HepG2 (cell line): ENCODE measurements around the gene TDRD9. TPM values are rescaled to one million over a fixed set of nuclear protein-coding genes. Genes with fewer than 3 reads are reported as not detected.
A peak's percentile ranks its signal among the peaks of the same experiment; 100 is the strongest.

Experiments used
- FIP1L1 ChIP-seq: fragments of 200-400 bp; formaldehyde crosslinking; IDR thresholded peaks from 2 replicates; pipeline ENCODE4 v1.6.1; 2018; ENCODE audit warnings: low read depth, mild to moderate bottlenecking, low read length, moderate library complexity, borderline replicate concordance; ENCODE audit not compliant: insufficient read depth
- FOXK2 ChIP-seq: fragments of 450-650 bp; IDR thresholded peaks from 2 replicates; pipeline ENCODE4 v1.6.1; 2016
- HDAC1 ChIP-seq: sonication (generic); formaldehyde crosslinking; IDR thresholded peaks from 2 replicates; pipeline ENCODE4 v1.5.1; 2020; ENCODE audit warnings: mild to moderate bottlenecking, missing genetic modification reagents
- KIAA2018 ChIP-seq: sonication (generic); formaldehyde crosslinking; IDR thresholded peaks from 2 replicates; pipeline ENCODE4 v1.5.0; 2020; ENCODE audit warnings: mild to moderate bottlenecking, missing genetic modification reagents, borderline replicate concordance
- MED1 ChIP-seq: sonication (generic); formaldehyde crosslinking; IDR thresholded peaks from 2 replicates; pipeline ENCODE4 v1.4.0; 2020; ENCODE audit warnings: missing genetic modification reagents
- MXD3 ChIP-seq: IDR thresholded peaks from 2 replicates; pipeline ENCODE4 v1.6.1; 2016; ENCODE audit warnings: mild to moderate bottlenecking, missing biosample characterization, missing genetic modification reagents
- NBN ChIP-seq: fragments of 450-650 bp; conservative IDR thresholded peaks from 2 replicates; pipeline ENCODE4 v1.6.1; 2017
- NFKBIZ ChIP-seq: IDR thresholded peaks from 2 replicates; pipeline ENCODE4 v1.6.1; 2018; ENCODE audit warnings: missing genetic modification reagents, missing compliant biosample characterization
- PHF8 ChIP-seq: sonication (generic); formaldehyde crosslinking; IDR thresholded peaks from 2 replicates; pipeline ENCODE4 v1.5.0; 2020; ENCODE audit warnings: missing genetic modification reagents
- RAD21 ChIP-seq: fragments of 450-650 bp; formaldehyde crosslinking; IDR thresholded peaks from 2 replicates; pipeline ENCODE4 v1.5.0; 2020; ENCODE audit warnings: mild to moderate bottlenecking
- RCOR2 ChIP-seq: IDR thresholded peaks from 2 replicates; pipeline ENCODE4 v1.6.1; 2016; ENCODE audit warnings: missing biosample characterization, missing genetic modification reagents
- SOX13 ChIP-seq, 3 experiments: fragments of 450-650 bp in 1 of 3; sonication (generic) in 1 of 3; formaldehyde crosslinking in 1 of 3; IDR thresholded peaks in 2 of 3; conservative IDR thresholded peaks in 1 of 3; 2 replicates each; pipeline versions ENCODE4 v1.5.0 to v1.6.1; 2016 to 2020; ENCODE audit warnings: antibody characterized with exemption in 1 of 3, mild to moderate bottlenecking in 1 of 3, missing compliant biosample characterization in 1 of 3, missing genetic modification reagents in 1 of 3, moderate library complexity in 1 of 3
- ZC3H13 ChIP-seq: sonication (generic); formaldehyde crosslinking; IDR thresholded peaks from 2 replicates; pipeline ENCODE4 v1.8.1; 2023; ENCODE audit warnings: mild to moderate bottlenecking, missing genetic modification reagents, moderate library complexity
- ZFAT ChIP-seq: sonication (generic); formaldehyde crosslinking; conservative IDR thresholded peaks from 2 replicates; pipeline ENCODE4 v1.8.1; 2023; ENCODE audit warnings: missing genetic modification reagents, inconsistent platforms
- ZNF720 ChIP-seq: sonication (generic); formaldehyde crosslinking; IDR thresholded peaks from 2 replicates; pipeline ENCODE4 v1.4.0; 2020; ENCODE audit warnings: missing genetic modification reagents
- ZNF747 ChIP-seq: sonication (generic); formaldehyde crosslinking; IDR thresholded peaks from 2 replicates; pipeline ENCODE4 v1.8.1; 2023; ENCODE audit warnings: missing genetic modification reagents, mild to moderate bottlenecking, borderline replicate concordance
- polyA plus RNA-seq, 8 experiments: library from polyadenylated mRNA; depleted of rRNA in 3 of 8; stranded (reverse) in 7 of 8; unstranded in 1 of 8; fragments of >200 nt; fragmentation: Illumina TruSeq in 4 of 8; extraction: Trizol in 4 of 8; gene quantifications; 2 replicates each; pipeline versions ENCODE4 v1.2.1 to v1.2.3, GENCODE V29; 2011 to 2016; ENCODE audit warnings: low read depth in 4 of 8, missing spikeins in 1 of 8, mixed read lengths in 1 of 8; ENCODE audit not compliant: insufficient read depth in 1 of 8
- total RNA-seq, 5 experiments: library from RNA; depleted of rRNA; stranded (reverse); fragments of >200 nt; fragmentation: Illumina TruSeq; extraction: Trizol; gene quantifications; 2 replicates each; pipeline ENCODE4 v1.2.3, GENCODE V29; 2016; ENCODE audit warnings: low read depth in 1 of 5
- TF ChIP-seq, protein P1 (sequence below): sonication (generic); formaldehyde crosslinking; IDR thresholded peaks from 2 replicates; pipeline ENCODE4 v1.5.1; 2020; ENCODE audit warnings: mild to moderate bottlenecking, missing genetic modification reagents

TDRD9 gene
- total and polyA plus RNA-seq, 2 of the 13 experiments (the other 11 are each of a cell fraction or from before 2014, with no cell fraction given) = not detected

- TF ChIP-seq KIAA2018 (CRISPR knock-in tag) = no peak
- peak; percentile 31; the same call in 1 of the 2 replicates for TF ChIP-seq RCOR2
- TF ChIP-seq HDAC1 = 0 out of 2 replicates have a peak, but pooled peaks have one; percentile 58
- TF ChIP-seq FOXK2 = no peak
- no peak for TF ChIP-seq ZNF720 (CRISPR knock-in tag)
- TF ChIP-seq NFKBIZ (CRISPR knock-in tag) = no peak
- TF ChIP-seq NBN = no peak
- TF ChIP-seq RAD21 = peak; percentile 54
- TF ChIP-seq ZC3H13 = no peak
- no peak for TF ChIP-seq ZNF747 (CRISPR knock-in tag)
- peak; percentile 55 for TF ChIP-seq MED1 (CRISPR knock-in tag)
- peak; percentile 36; the same call in 1 of the 2 replicates for TF ChIP-seq PHF8 (CRISPR knock-in tag)
- TF ChIP-seq FIP1L1 = no peak
- TF ChIP-seq, protein P1, sequence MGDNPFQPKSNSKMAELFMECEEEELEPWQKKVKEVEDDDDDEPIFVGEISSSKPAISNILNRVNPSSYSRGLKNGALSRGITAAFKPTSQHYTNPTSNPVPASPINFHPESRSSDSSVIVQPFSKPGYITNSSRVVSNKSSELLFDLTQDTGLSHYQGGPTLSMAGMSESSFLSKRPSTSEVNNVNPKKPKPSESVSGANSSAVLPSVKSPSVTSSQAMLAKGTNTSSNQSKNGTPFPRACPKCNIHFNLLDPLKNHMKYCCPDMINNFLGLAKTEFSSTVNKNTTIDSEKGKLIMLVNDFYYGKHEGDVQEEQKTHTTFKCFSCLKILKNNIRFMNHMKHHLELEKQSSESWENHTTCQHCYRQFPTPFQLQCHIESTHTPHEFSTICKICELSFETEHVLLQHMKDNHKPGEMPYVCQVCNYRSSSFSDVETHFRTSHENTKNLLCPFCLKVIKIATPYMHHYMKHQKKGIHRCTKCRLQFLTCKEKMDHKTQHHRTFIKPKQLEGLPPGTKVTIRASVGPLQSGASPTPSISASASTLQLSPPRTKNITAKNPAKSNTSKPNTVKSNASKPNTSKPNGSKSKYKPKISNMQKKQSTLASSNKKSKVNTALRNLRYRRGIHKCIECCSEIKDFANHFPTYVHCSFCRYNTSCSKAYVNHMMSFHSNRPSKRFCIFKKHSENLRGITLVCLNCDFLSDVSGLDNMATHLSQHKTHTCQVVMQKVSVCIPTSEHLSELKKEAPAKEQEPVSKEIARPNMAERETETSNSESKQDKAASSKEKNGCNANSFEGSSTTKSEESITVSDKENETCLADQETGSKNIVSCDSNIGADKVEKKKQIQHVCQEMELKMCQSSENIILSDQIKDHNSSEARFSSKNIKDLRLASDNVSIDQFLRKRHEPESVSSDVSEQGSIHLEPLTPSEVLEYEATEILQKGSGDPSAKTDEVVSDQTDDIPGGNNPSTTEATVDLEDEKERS (CRISPR knock-in tag) = 0 out of 2 replicates have a peak, but pooled peaks have one; percentile 18
- no peak for TF ChIP-seq SOX13 (IDR thresholded peaks at IDR 0.05)
- TF ChIP-seq SOX13 (CRISPR knock-in tag; conservative IDR thresholded peaks at IDR 0.05 in 1 of 2, IDR thresholded peaks at IDR 0.05 in 1 of 2) = peak in 1 of 2 experiments; percentile 33; a peak in 1 of 4 replicates
- no peak for TF ChIP-seq MXD3 (CRISPR knock-in tag)
- TF ChIP-seq ZFAT (CRISPR knock-in tag) = no peak
These were observed 41.7 kb upstream of the TDRD9 start (continued) for GRCh38 chr14:103886304-103887169.
